ENCODE data around the gene ERBB4. TPM values are rescaled to one million over a fixed set of nuclear protein-coding genes. Genes with fewer than 3 reads are reported as not detected.

The ERBB4 gene
- total and polyA plus RNA-seq, 3 experiments from 2014 or later = not detected

DNA sequence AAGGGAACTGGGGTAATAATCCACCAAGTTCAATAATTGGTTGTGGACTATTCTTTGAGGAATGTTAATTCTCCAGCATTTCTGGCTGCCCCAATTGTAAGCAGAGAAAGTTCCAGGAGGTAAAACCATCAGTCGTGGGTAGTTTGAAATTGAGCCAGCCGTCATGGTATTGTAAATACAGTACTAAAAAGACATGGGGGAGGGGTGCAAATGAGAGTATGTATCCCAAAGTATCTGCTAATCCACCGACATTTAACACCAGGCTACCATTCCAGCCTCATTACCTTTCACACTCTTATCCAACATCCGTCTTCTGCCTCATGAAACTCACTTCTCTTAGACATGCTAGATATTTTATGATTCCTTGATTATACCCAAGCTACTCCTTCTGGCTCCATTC lies 507.9 kb downstream of the ERBB4 start:
- Mint-ChIP-seq H3K9me3 (peaks cover 0 to 3% (median 0%) of the 10 kb centered on the region in 5 donors), H3K36me3 (no peaks in the 10 kb centered on the region), H3K4me3 (no peak overlapping the region), H3K27ac (no peak overlapping the region), H3K4me1 (no peaks in the 10 kb centered on the region), H3K27me3 (no peaks in the 10 kb centered on the region)
- Histone ChIP-seq H3K27me3 (ENCODE audit: insufficient read depth, low read length, poor library complexity, severe bottlenecking) (no peaks in the 10 kb centered on the region), H3K36me3 (ENCODE audit: insufficient read depth, low read length) (no peaks in the 10 kb centered on the region), H3K4me3 (ENCODE audit: low read length) (no peak overlapping the region), H3K4me1 (ENCODE audit: insufficient read depth, low read length) (no peaks in the 10 kb centered on the region), H3K27ac (ENCODE audit: low read depth, low read length) (no peak overlapping the region), H3K9me3 (ENCODE audit: low read length) (no peaks in the 10 kb centered on the region)
- ChIA-PET CTCF (no interaction called here), POLR2A (no interaction called here)
- DNase-seq = no peak

GRCh38 chr2:212028798-212029394 lies 509.7 kb downstream of the ERBB4 start:
- H3K4me1 Mint-ChIP-seq = no peaks in the 10 kb centered on the region
- H3K27ac Mint-ChIP-seq = no peak overlapping the region
- no peaks in the 10 kb centered on the region for H3K36me3 Mint-ChIP-seq
- Histone ChIP-seq H3K4me3 (ENCODE audit: low read length) (no peak overlapping the region), H3K4me1 (ENCODE audit: insufficient read depth, low read length) (no peaks in the 10 kb centered on the region), H3K9me3 (ENCODE audit: low read length) (no peaks in the 10 kb centered on the region), H3K36me3 (ENCODE audit: insufficient read depth, low read length) (no peaks in the 10 kb centered on the region), H3K27ac (ENCODE audit: low read depth, low read length) (no peak overlapping the region), H3K27me3 (ENCODE audit: insufficient read depth, low read length, poor library complexity, severe bottlenecking) (no peaks in the 10 kb centered on the region)
- ChIA-PET CTCF (no interaction called here), POLR2A (no interaction called here)
- H3K9me3 Mint-ChIP-seq = peaks cover 0 to 9% (median 0%) of the 10 kb centered on the region in 5 donors
- no peaks in the 10 kb centered on the region for H3K27me3 Mint-ChIP-seq
- no peak for DNase-seq
- no peak overlapping the region for H3K4me3 Mint-ChIP-seq

- no peaks in the 10 kb centered on the region for H3K36me3 Mint-ChIP-seq
- DNase-seq = no peak
- H3K4me3 Mint-ChIP-seq = no peak overlapping the region
- no peak overlapping the region for H3K27ac Mint-ChIP-seq
- no peaks in the 10 kb centered on the region for H3K27me3 Mint-ChIP-seq
- peaks cover 0 to 9% (median 0%) of the 10 kb centered on the region in 5 donors for H3K9me3 Mint-ChIP-seq
- H3K4me1 Mint-ChIP-seq = no peaks in the 10 kb centered on the region
- Histone ChIP-seq H3K27ac (ENCODE audit: low read depth, low read length) (no peak overlapping the region), H3K4me3 (ENCODE audit: low read length) (no peak overlapping the region), H3K36me3 (ENCODE audit: insufficient read depth, low read length) (no peaks in the 10 kb centered on the region), H3K4me1 (ENCODE audit: insufficient read depth, low read length) (no peaks in the 10 kb centered on the region), H3K9me3 (ENCODE audit: low read length) (no peaks in the 10 kb centered on the region), H3K27me3 (ENCODE audit: insufficient read depth, low read length, poor library complexity, severe bottlenecking) (no peaks in the 10 kb centered on the region)
- POLR2A ChIA-PET = no interaction called here
- CTCF ChIA-PET = no interaction called here
Measured at GRCh38 chr2:212027681-212028628, 510.6 kb downstream of the ERBB4 start.

GRCh38 chr2:212024040-212024439 lies 514.6 kb downstream of the ERBB4 start:
- POLR2A ChIA-PET = no interaction called here
- DNase-seq = no peak
- Histone ChIP-seq H3K27ac (ENCODE audit: low read depth, low read length) (no peak overlapping the region), H3K9me3 (ENCODE audit: low read length) (no peaks in the 10 kb centered on the region), H3K4me1 (ENCODE audit: insufficient read depth, low read length) (no peaks in the 10 kb centered on the region), H3K4me3 (ENCODE audit: low read length) (no peak overlapping the region), H3K36me3 (ENCODE audit: insufficient read depth, low read length) (no peaks in the 10 kb centered on the region), H3K27me3 (ENCODE audit: insufficient read depth, low read length, poor library complexity, severe bottlenecking) (no peaks in the 10 kb centered on the region)
- Mint-ChIP-seq H3K27me3 (no peaks in the 10 kb centered on the region), H3K9me3 (peaks cover 0 to 9% (median 0%) of the 10 kb centered on the region in 5 donors), H3K4me1 (no peaks in the 10 kb centered on the region), H3K4me3 (no peak overlapping the region), H3K36me3 (no peaks in the 10 kb centered on the region), H3K27ac (no peak overlapping the region)
- CTCF ChIA-PET = no interaction called here

DNA sequence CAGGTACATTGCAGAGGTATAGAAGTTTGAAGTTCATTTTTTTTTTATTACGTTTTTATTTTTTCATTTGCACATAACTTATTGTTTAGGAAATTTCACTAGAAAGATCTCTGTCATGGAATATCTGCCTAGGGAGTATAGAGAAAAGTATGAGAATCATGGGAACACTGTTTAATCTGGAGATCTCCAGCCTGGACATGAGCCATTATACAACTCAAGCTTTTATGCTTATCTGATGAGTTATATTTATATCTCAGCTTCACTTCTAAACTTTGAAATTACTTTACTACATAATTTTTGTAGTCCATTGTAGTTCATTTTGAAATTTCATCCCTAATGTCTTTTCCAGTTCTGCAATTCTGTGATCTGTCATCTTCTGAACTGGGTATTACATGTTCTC lies 515.6 kb downstream of the ERBB4 start:
- DNase-seq = no peak
- Histone ChIP-seq H3K27ac (ENCODE audit: low read depth, low read length) (no peak overlapping the region), H3K4me1 (ENCODE audit: insufficient read depth, low read length) (no peaks in the 10 kb centered on the region), H3K27me3 (ENCODE audit: insufficient read depth, low read length, poor library complexity, severe bottlenecking) (no peaks in the 10 kb centered on the region), H3K9me3 (ENCODE audit: low read length) (no peaks in the 10 kb centered on the region), H3K4me3 (ENCODE audit: low read length) (no peak overlapping the region), H3K36me3 (ENCODE audit: insufficient read depth, low read length) (no peaks in the 10 kb centered on the region)
- no peaks in the 10 kb centered on the region for H3K36me3 Mint-ChIP-seq
- H3K27me3 Mint-ChIP-seq = no peaks in the 10 kb centered on the region
- H3K4me1 Mint-ChIP-seq = no peaks in the 10 kb centered on the region
- H3K27ac Mint-ChIP-seq = no peak overlapping the region
- H3K4me3 Mint-ChIP-seq = no peak overlapping the region
- ChIA-PET CTCF (no interaction called here), POLR2A (no interaction called here)
- H3K9me3 Mint-ChIP-seq = peaks cover 0 to 9% (median 3%) of the 10 kb centered on the region in 5 donors

DNA sequence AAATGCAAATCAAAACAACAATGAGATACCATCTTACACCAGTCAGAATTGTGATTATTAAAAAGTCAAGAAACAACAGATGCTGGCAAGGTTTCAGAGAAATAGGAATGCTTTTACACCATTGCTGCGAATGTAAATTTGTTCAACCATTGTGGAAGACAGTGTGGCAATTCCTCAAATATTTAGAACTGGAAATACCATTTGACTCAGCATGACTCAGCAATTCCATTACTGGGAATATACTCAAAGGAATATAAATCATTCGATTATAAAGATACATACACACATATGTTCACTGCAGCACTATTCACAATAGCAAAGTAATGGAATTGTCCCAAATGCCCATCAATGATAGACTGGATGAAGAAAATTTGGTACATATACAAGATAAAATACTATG lies 516.7 kb downstream of the ERBB4 start:
- Histone ChIP-seq H3K9me3 (ENCODE audit: low read length) (no peaks in the 10 kb centered on the region), H3K27ac (ENCODE audit: low read depth, low read length) (no peak overlapping the region), H3K36me3 (ENCODE audit: insufficient read depth, low read length) (no peaks in the 10 kb centered on the region), H3K4me3 (ENCODE audit: low read length) (no peak overlapping the region), H3K27me3 (ENCODE audit: insufficient read depth, low read length, poor library complexity, severe bottlenecking) (no peaks in the 10 kb centered on the region), H3K4me1 (ENCODE audit: insufficient read depth, low read length) (no peaks in the 10 kb centered on the region)
- Mint-ChIP-seq H3K27ac (no peak overlapping the region), H3K9me3 (peaks cover 0 to 9% (median 3%) of the 10 kb centered on the region in 5 donors), H3K27me3 (no peaks in the 10 kb centered on the region), H3K4me1 (no peaks in the 10 kb centered on the region), H3K4me3 (no peak overlapping the region), H3K36me3 (no peaks in the 10 kb centered on the region)
- ChIA-PET POLR2A (no interaction called here), CTCF (no interaction called here)
- DNase-seq = no peak

GRCh38 chr2:212015588-212015987 lies 523.0 kb downstream of the ERBB4 start:
- ChIA-PET POLR2A (no interaction called here), CTCF (no interaction called here)
- no peak for DNase-seq
- H3K27me3 ChIP-seq (ENCODE audit: insufficient read depth, low read length, poor library complexity, severe bottlenecking) = no peaks in the 10 kb centered on the region
- Mint-ChIP-seq H3K27me3 (no peaks in the 10 kb centered on the region), H3K4me3 (no peak overlapping the region), H3K4me1 (no peaks in the 10 kb centered on the region), H3K27ac (no peak overlapping the region), H3K36me3 (no peaks in the 10 kb centered on the region), H3K9me3 (peaks cover under 1 to 16% (median 6%) of the 10 kb centered on the region in 5 donors)
- H3K4me1 ChIP-seq (ENCODE audit: insufficient read depth, low read length) = no peaks in the 10 kb centered on the region
- no peaks in the 10 kb centered on the region for H3K9me3 ChIP-seq (ENCODE audit: low read length)
- no peak overlapping the region for H3K27ac ChIP-seq (ENCODE audit: low read depth, low read length)
- no peaks in the 10 kb centered on the region for H3K36me3 ChIP-seq (ENCODE audit: insufficient read depth, low read length)
- H3K4me3 ChIP-seq (ENCODE audit: low read length) = no peak overlapping the region

- CTCF ChIA-PET = no interaction called here
- no peaks in the 10 kb centered on the region for H3K4me1 Mint-ChIP-seq
- POLR2A ChIA-PET = no interaction called here
Measured at GRCh38 chr2:212013626-212014025, 525.0 kb downstream of the ERBB4 start.

More at GRCh38 chr2:212013626-212014025, 525.0 kb downstream of the ERBB4 start:
- Mint-ChIP-seq H3K27ac (no peak overlapping the region), H3K9me3 (peaks cover 0 to 16% (median 6%) of the 10 kb centered on the region in 5 donors), H3K36me3 (no peaks in the 10 kb centered on the region), H3K27me3 (no peaks in the 10 kb centered on the region), H3K4me3 (no peak overlapping the region)
- Histone ChIP-seq H3K9me3 (ENCODE audit: low read length) (no peaks in the 10 kb centered on the region), H3K27me3 (ENCODE audit: insufficient read depth, low read length, poor library complexity, severe bottlenecking) (no peaks in the 10 kb centered on the region), H3K4me1 (ENCODE audit: insufficient read depth, low read length) (no peaks in the 10 kb centered on the region), H3K27ac (ENCODE audit: low read depth, low read length) (no peak overlapping the region), H3K36me3 (ENCODE audit: insufficient read depth, low read length) (no peaks in the 10 kb centered on the region), H3K4me3 (ENCODE audit: low read length) (no peak overlapping the region)
- no peak for DNase-seq

All from CD8-positive, alpha-beta memory T cell (primary cell).